Astrocyte (in vitro differentiated cells and primary cell): ENCODE data around the gene CA7. TPM values are rescaled to one million over a fixed set of nuclear protein-coding genes. Genes with fewer than 3 reads are reported as not detected.

ENCODE experiments used
- DNase-seq: peaks from one replicate; pipeline ENCODE4 v3.0.0-alpha.2; 2010; ENCODE audit warnings: low read depth
- FAIRE-seq: peaks from 2 replicates; lab custom pipeline; 2011; peaks lifted over from hg19 to GRCh38; lab: Jason Lieb, UNC
- H2AFZ ChIP-seq: 2 replicates; pipeline ENCODE4 v1.6.0; 2012; ENCODE audit warnings: low read depth, low read length, inconsistent platforms
- H3K27ac ChIP-seq: 2 replicates; pipeline ENCODE4 v1.5.1; 2011; ENCODE audit warnings: low read depth, low read length, inconsistent platforms
- H3K27me3 ChIP-seq: 2 replicates; pipeline ENCODE4 v1.6.0; 2011; ENCODE audit warnings: low read length, inconsistent platforms; ENCODE audit not compliant: insufficient read depth
- H3K36me3 ChIP-seq: 2 replicates; pipeline ENCODE4 v1.5.1; 2011; ENCODE audit warnings: low read length, inconsistent platforms; ENCODE audit not compliant: insufficient read depth
- H3K4me1 ChIP-seq: 2 replicates; pipeline ENCODE4 v1.5.1; 2011; ENCODE audit warnings: low read length, inconsistent platforms; ENCODE audit not compliant: insufficient read depth
- H3K4me2 ChIP-seq: 2 replicates; pipeline ENCODE4 v1.6.0; 2012; ENCODE audit warnings: low read length, inconsistent platforms
- H3K4me3 ChIP-seq: 2 replicates; pipeline ENCODE4 v1.5.1; 2011; ENCODE audit warnings: low read depth, mild to moderate bottlenecking, low read length, inconsistent platforms; ENCODE audit not compliant: insufficient read depth
- H3K79me2 ChIP-seq: 2 replicates; pipeline ENCODE4 v1.6.0; 2012; ENCODE audit warnings: mild to moderate bottlenecking, low read length, inconsistent platforms; ENCODE audit not compliant: insufficient read depth
- H3K9ac ChIP-seq: 2 replicates; pipeline ENCODE4 v1.6.0; 2012; ENCODE audit warnings: mild to moderate bottlenecking, low read length, inconsistent platforms
- H3K9me3 ChIP-seq: 2 replicates; pipeline ENCODE4 v1.5.1; 2012; ENCODE audit warnings: low read depth, mild to moderate bottlenecking, low read length, inconsistent platforms; ENCODE audit not compliant: insufficient read depth
- H4K20me1 ChIP-seq: 2 replicates; pipeline ENCODE4 v1.6.0; 2012; ENCODE audit warnings: low read length, inconsistent platforms; ENCODE audit not compliant: insufficient read depth
- H3K27ac Mint-ChIP-seq: one replicate; pipeline ENCODE4 v1.8.0; 2021; ENCODE audit warnings: mild to moderate bottlenecking, mixed read lengths; ENCODE audit not compliant: unreplicated experiment
- H3K27me3 Mint-ChIP-seq: one replicate; pipeline ENCODE4 v1.8.0; 2021; ENCODE audit warnings: low read depth, mixed read lengths; ENCODE audit not compliant: unreplicated experiment
- H3K36me3 Mint-ChIP-seq: one replicate; pipeline ENCODE4 v1.8.0; 2021; ENCODE audit warnings: low read depth, mixed read lengths; ENCODE audit not compliant: unreplicated experiment
- H3K4me1 Mint-ChIP-seq: one replicate; pipeline ENCODE4 v1.8.0; 2021; ENCODE audit warnings: low read depth, mixed read lengths; ENCODE audit not compliant: unreplicated experiment
- H3K4me3 Mint-ChIP-seq: one replicate; pipeline ENCODE4 v1.8.0; 2021; ENCODE audit warnings: mild to moderate bottlenecking, moderate library complexity, mixed read lengths; ENCODE audit not compliant: unreplicated experiment
- H3K9me3 Mint-ChIP-seq: one replicate; pipeline ENCODE4 v1.8.0; 2021; ENCODE audit warnings: mild to moderate bottlenecking, mixed read lengths; ENCODE audit not compliant: unreplicated experiment
- CTCF ChIP-seq: IDR thresholded peaks from 2 replicates; pipeline ENCODE4 v1.5.1; 2011; ENCODE audit warnings: low read depth, mild to moderate bottlenecking, inconsistent platforms, low read length, moderate library complexity; ENCODE audit not compliant: insufficient read depth
- EZH2 ChIP-seq: IDR thresholded peaks from 2 replicates; pipeline ENCODE4 v1.6.1; 2012; ENCODE audit warnings: mild to moderate bottlenecking, low read length, inconsistent platforms; ENCODE audit not compliant: insufficient read depth
- total RNA-seq: library from RNA; stranded (reverse); gene quantifications from 2 replicates; pipeline ENCODE4 v1.2.1, GENCODE V29; 2021

The CA7 gene
- total RNA-seq, 1 donor from 2014 or later: not detected

- TF ChIP-seq EZH2: no peak
- TF ChIP-seq CTCF: no peak
- H3K4me1 Mint-ChIP-seq: no peaks in the 10 kb centered on the region
- H3K4me3 ChIP-seq: no peak within 1 kb of the TSS
- H3K36me3 ChIP-seq: peaks cover 24% of the 10 kb centered on the region
- no peaks in the 10 kb centered on the region for H3K27me3 ChIP-seq
- no peak within 1 kb of the TSS for H3K9ac ChIP-seq
- H3K36me3 Mint-ChIP-seq: peaks cover 6% of the 10 kb centered on the region
- no peak within 1 kb of the TSS for H2AFZ ChIP-seq
- no peak within 1 kb of the TSS for H3K27ac ChIP-seq
- no peak within 1 kb of the TSS for H3K4me3 Mint-ChIP-seq
- DNase-seq (no peak), FAIRE-seq (no peak)
- no peak within 1 kb of the TSS for H3K4me2 ChIP-seq
- no peak within 1 kb of the TSS for H3K27ac Mint-ChIP-seq
- no peaks in the 10 kb centered on the region for H3K9me3 Mint-ChIP-seq
- H4K20me1 ChIP-seq: no peaks in the 10 kb centered on the region
- no peaks in the 10 kb centered on the region for H3K27me3 Mint-ChIP-seq
- no peaks in the 10 kb centered on the region for H3K9me3 ChIP-seq
- H3K4me1 ChIP-seq: no peaks in the 10 kb centered on the region
- H3K79me2 ChIP-seq: no peaks in the 10 kb centered on the region
Measured at GRCh38 chr16:66801320-66802105, 42.7 kb upstream of the CA7 start, which contains the start of gene TERB1. TERB1 (minus strand) TSS chr16:66801584; CDS start chr16:66796798, 4,786 bp downstream.

GRCh38 chr16:66802159-66802558 lies 42.1 kb upstream of the CA7 start:
- H3K4me3 Mint-ChIP-seq: no peak overlapping the region
- TF ChIP-seq EZH2 (no peak), CTCF (no peak)
- Histone ChIP-seq H3K36me3 (peaks cover 24% of the 10 kb centered on the region), H3K79me2 (no peaks in the 10 kb centered on the region), H3K9ac (no peak overlapping the region), H3K4me3 (no peak overlapping the region), H3K4me2 (no peak overlapping the region), H3K4me1 (no peaks in the 10 kb centered on the region), H2AFZ (no peak overlapping the region), H4K20me1 (no peaks in the 10 kb centered on the region), H3K9me3 (no peaks in the 10 kb centered on the region), H3K27ac (no peak overlapping the region), H3K27me3 (no peaks in the 10 kb centered on the region)
- H3K27me3 Mint-ChIP-seq: no peaks in the 10 kb centered on the region
- no peaks in the 10 kb centered on the region for H3K4me1 Mint-ChIP-seq
- no peaks in the 10 kb centered on the region for H3K9me3 Mint-ChIP-seq
- no peak for FAIRE-seq
- H3K36me3 Mint-ChIP-seq: peaks cover 6% of the 10 kb centered on the region
- H3K27ac Mint-ChIP-seq: no peak overlapping the region
- no peak for DNase-seq

- H3K9me3 Mint-ChIP-seq: no peaks in the 10 kb centered on the region
- Histone ChIP-seq H3K9ac (no peak overlapping the region), H3K27ac (no peak overlapping the region), H3K27me3 (no peaks in the 10 kb centered on the region), H3K36me3 (peaks cover 38% of the 10 kb centered on the region), H4K20me1 (no peaks in the 10 kb centered on the region), H2AFZ (no peak overlapping the region), H3K4me1 (no peaks in the 10 kb centered on the region), H3K4me2 (no peak overlapping the region), H3K79me2 (no peaks in the 10 kb centered on the region), H3K9me3 (no peaks in the 10 kb centered on the region), H3K4me3 (no peak overlapping the region)
- peaks cover 3% of the 10 kb centered on the region for H3K36me3 Mint-ChIP-seq
- FAIRE-seq (no peak), DNase-seq (no peak)
- TF ChIP-seq EZH2: no peak
- TF ChIP-seq CTCF: no peak
- H3K27me3 Mint-ChIP-seq: no peaks in the 10 kb centered on the region
- no peak overlapping the region for H3K4me3 Mint-ChIP-seq
- H3K4me1 Mint-ChIP-seq: no peaks in the 10 kb centered on the region
- no peak overlapping the region for H3K27ac Mint-ChIP-seq
Measured at GRCh38 chr16:66809765-66810164, 34.4 kb upstream of the CA7 start.
